Stimulated activated CD8-positive, alpha-beta memory T cell treated with anti-CD3 and anti-CD28 coated beads, Interleukin-7, amount 100 ng/mL, for 24 hours (primary cell): Measurements from ENCODE around the gene TMEM222.

Source experiments
- DNase-seq: peaks from one replicate; pipeline ENCODE4 v3.0.0-alpha.2; 2020; ENCODE audit warnings: low read depth

Gene TMEM222

DNA sequence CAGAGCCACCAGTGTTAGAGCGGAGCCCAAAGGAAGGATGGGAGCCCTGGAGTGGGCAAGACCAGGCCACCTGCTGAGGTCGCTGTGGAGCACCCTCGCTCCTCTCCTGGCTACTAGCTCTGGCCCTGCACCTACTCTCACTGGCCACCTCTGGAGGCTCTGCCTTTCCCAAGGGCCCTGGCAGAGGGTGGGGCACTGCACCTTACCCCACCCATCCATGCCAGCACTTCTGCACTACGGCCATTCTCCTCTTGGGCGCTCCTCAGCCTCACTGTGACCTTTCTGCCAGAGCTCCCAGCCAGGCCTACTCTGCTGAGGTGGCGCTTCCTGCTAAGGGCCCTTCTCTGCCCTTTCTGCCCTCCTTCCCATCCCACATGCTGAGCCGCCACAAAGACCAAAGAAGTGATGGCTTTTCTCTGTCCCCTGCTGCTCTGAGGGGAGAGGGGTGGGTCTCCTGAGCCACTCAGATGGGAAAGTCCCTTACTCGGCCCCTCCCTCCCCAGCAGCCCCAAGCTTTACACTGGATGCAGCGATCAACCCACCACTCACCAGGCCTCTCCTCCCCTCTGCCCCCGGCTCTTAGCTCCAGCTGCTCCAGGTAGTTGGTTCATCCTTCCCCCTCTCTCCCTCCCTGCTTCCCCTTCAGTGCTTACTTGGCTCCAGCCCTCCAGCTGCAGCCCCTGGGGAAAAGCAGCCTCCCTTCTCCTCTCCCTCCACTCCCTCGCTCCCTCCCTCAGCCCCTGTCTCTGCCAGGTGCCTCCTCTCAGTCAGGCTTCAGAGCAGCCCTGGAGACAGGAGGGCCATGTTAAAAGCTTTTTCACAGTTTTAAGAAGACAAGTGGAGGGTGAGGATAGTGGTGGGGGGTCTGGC lies 14.8 kb upstream of the TMEM222 start:
- DNase-seq, result no peak

DNA sequence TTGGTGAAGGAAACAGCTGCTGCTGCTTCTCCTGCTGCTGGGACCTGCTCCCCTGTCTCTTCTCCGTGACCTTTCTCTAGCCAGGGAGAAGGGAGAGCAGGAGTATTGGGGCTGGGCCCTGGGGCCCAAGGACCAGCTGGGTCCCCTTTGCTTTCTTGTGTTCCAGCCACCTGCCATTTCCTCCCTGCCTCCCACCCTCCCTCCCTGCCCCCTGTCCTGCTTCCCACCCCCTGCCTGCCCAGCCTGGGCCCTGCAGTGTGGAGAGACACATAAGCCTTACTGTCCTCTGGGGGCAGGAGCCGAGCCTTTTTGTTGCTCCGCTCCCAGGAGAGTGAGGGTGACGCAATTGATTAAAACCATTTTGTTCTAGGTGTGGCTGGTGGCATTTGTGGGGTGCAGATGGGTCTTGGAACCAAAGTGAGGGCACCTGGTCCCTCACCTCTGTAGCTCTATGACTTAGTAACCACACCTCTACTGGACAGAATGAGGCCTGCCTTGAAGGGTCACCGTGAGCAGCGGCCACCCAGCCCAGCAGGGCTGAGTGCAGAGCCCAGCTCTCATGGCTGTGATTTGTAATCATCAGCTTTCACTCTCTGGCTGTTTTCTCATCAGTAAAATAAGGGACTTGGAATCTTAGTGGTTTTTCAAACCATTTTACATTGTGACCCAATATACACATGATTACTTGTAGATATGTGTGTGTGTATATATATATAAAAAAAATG lies 13.9 kb upstream of the TMEM222 start:
- DNase-seq, result no peak

DNA sequence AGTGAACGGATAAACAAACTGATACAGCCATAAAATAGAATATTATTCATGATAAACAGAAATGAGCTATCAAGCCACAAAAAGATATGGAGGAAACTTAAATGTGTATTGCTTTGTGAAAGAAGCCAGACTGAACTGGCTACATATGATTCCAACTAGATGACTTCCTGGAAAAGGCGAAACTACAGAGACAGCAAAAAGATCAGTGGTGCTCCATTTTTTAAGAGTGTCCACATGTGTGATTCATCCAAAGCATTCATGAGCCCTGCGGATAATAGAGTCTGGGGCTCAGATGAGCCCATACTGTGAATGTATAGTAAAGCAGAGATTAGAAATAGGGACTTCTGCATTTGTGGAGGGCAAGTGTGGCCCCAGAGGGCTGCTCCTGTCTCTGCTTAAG lies 7.8 kb upstream of the TMEM222 start:
- no peak for DNase-seq

DNA sequence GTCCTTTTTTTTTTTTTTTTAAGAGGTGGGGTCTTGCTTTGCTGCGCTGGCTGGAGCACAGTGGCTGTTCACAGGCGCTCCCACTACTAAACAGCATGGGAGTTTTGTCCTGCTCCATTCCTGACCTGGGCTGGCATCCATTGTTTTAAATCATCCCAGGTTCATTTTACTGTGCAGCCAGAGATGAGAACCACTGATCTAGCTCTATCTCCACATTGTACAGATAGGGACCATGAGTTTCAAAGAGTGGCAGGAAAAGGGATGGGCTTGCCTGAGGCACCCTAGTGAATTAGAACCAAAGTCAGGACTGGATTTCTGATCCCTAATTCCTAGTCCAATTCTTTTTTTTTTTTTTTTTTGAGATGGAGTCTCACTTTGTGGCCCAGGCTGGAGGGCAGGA lies 7.2 kb upstream of the TMEM222 start:
- DNase-seq, result no peak

DNA sequence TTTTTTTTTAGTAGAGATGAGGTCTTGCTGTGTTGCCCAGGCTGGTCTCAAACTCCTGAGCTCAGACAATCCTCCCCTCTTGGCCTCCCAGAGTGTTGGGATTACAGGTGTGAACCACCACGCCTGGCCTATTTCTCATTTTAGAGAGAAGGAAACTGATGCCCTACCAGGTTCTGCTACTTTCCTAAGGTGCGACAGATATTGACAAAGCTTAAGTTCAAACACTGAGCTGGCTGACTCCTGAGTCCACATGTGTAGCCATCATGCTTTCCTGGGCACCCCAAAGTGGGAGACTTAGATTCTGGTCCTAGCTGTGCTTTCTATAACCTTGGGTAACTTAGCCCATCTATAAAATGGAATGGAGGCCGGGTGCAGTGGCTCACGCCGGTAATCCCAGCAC lies 5.1 kb upstream of the TMEM222 start:
- no peak for DNase-seq

DNA sequence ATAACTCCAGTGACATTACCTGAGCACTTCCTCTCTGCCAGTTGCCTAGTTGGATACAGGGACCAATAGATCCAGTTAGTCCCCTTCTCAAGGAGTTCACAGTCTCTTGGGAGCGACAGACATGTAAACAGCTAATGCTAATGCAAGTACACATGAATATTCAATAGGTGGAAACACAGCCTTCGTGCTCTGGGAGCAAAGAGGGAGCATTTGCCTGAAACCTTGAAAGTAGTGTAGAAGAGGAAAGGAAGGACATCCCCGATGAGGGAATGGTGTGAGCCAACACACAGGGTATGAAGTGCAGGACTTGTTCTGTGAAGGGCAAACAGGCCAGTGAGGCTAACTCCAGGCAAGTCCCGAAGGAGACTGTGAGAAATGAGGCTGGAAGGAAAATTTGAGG lies 3.8 kb upstream of the TMEM222 start:
- DNase-seq, result no peak

DNA sequence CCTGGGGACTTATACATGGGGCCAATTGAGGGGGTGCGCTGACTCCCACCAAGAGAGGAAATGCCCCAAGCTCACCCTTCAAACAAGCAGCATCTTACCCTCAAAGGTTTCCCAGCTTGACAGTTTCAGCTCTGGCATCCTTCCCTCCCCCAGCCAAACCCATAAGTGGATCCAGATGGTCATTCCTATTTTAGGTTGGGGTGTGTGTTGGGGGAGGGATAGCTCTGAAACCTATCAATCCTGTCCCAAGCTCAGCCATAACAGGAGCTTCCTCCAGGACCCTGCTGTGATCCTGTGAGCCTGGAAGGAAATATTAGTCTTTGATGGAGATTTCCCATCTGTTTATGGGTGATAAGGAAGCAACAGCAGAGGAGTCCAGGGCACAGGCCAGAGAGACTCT lies 3.4 kb upstream of the TMEM222 start:
- no peak for DNase-seq

DNA sequence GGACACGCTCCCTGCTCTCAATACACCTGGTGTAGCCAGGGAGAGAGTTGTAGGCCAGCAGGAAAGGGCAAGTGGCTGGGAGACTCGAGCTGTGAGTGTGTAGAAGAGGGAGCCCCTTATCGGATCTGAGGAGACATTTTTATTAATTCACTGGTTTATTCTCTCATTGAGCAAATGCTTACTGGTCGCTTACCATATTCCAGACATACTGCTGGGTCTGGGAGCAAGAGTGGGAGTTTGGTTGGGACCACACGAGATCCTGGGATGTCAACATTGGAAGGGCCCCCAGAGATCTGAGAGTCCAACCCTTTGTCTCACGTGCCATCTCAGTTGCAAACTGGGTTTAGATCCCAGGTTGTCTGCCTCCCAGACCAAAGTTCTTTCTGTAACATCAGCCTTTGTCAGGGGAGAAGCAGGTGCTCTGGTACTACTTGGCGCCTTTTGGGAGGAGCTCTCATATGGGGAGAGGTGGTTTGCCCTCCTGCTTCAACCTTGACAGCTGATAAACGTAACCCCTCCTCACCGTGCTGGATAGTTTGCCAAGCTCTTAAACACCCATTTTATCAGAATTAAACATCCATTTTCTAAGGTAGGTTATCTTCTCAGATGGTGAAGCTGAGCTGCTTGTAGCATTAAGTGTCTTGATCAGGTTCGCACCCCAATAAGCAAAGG lies 742 bp downstream of the TMEM222 start:
- DNase-seq, result no peak

DNA sequence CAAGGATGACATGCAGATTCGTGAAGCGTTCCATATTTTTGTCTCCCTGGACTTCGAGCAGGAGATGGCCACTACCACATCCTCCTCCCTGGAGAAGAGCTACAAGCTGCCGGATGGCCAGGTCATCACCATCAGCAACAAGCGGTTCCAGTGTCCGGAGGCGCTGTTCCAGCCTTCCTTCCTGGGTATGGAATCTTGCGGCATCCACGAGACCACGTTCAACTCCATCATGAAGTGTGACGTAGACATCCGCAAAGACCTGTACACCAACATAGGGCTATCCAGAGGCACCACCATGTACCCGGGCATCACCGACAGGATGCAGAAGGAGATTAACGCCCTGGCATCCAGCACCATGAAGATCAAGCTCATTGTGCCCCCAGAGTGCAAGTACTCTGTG lies 3.3 kb downstream of the TMEM222 start:
- DNase-seq, result no peak

DNA sequence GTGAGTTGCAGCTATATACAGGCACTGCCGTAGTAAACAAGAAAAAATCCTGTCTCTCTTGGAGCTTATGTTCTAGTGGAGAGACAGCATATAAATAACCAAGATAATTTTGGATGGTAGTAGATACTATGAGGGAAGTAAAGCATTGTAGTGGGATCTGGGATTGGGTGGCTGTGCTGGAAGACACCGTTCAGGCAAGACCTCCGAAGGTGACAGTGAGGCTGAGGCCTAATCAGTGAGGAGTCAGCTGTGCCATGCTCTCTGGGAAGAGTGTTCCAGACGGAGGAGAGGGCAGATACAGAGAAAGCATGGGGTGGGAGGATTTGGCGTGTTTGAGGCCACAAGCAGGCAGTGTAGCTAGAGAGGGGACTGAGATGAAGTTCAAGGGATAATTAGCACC lies 6.0 kb downstream of the TMEM222 start:
- DNase-seq, result no peak

DNA sequence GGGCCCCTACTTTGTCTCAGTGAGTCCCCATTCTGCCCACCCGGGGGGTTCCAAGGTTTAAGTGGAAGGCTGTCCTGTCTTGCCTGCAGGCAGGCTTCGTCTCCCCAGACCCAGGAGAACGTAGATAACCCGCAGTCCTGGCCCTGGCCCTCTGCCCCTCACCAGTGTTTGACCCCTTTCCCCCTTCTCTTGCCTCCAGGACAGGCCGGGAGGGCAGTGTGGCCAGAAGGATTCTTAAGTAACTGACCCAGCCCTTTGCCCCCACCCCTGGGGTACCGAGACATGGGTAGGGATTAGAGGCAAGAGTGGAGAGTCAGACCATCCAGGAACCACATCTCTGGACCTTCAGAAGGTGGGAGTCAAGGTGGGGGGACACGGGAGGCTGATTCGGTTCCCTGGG lies 8.8 kb downstream of the TMEM222 start:
- DNase-seq, result no peak

DNA sequence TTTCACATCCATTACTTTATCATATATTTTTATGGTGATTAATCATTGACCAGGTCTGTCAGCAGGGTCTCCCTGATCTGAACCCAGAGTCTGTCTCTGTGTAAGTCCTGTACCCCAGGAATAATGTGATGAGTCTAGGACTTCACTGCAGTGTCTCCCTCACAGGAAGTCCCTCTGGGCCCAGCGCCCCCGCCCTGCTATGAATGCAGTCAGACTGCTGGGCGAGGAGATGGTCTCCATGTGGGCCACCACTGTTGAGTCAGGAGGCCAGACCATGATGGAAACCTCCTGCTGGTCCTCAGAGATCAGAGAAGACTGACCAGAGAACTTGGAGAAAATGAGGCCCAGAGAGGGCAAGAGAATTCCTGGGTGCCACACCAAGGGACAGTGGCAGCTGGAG lies 9.5 kb downstream of the TMEM222 start:
- no peak for DNase-seq

DNA sequence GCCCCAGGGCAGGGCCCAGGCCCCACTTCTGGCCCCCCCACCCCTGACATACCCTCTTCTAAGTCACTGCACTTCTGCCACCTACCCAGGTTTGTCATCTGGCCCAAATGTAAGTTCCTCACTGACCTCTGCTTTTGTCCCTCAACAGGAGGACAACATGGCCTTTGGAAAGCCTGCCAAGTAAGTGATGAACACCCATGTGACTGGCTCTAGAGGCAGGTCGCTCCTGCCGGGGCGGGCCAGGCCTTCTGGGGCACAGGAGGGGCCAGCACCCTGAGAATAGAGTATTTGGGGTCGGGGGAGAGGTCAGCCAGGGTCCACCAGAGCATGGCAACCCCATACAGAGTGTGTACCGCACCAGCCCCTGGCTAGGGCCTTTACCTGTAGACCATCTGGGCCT lies 10.0 kb downstream of the TMEM222 start:
- DNase-seq, result no peak

DNA sequence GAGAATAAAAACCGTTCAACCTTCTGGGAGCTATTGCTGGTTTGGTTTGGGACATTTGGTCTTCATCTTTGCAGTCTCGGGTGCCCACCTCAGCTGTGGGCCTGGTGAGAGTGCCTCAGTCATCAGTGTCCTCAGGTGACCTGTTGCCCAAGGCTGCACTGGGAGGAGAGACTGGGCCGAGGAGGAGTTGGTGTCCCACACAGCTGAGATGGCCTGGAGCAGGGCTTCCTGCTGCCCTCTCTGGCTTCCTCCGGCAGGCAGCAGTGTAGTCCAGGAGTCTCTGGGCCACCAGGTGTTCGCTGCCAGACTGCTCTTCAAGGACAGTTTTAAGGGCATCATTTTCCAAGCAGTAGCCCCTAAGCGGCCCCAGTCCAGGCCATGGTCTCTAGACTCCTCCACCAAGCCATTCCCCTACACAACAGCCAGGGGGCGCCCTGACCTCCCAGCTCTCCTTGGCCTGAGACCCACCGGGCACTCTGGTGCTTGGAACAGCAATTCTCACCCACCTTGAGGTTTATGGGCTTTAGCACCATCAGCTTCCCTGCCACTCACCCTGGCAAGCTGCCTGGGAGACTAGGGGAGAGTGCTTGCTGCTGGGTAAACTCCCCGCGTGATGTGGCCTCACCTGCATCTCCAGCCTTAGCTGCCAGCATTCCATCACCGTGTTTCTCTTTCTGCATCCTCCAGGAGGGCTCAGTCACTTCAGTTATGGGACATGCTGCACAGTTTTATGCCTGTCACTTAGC lies 10.7 kb downstream of the TMEM222 start:
- DNase-seq, result no peak

DNA sequence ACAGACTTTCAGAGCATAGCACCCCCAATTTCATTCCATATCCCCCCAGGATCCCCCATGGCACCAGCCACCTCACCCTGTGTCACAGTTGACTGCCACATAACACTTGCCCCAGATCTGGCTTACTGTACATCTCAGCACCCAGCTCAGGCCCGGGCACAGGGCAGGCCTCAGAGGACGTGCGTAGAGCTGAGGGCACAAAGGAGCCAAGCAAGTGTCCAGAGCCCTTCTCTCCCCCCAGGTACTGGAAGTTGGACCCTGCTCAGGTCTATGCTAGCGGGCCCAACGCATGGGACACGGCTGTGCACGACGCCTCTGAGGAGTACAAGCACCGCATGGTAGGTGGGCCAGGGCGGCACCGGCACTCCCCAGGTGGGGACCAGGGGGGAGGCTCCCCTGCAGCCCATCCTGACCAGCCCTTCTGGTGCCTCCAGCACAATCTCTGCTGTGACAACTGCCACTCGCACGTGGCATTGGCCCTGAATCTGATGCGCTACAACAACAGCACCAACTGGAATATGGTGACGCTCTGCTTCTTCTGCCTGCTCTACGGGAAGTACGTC lies 11.8 kb downstream of the TMEM222 start:
- no peak for DNase-seq

DNA sequence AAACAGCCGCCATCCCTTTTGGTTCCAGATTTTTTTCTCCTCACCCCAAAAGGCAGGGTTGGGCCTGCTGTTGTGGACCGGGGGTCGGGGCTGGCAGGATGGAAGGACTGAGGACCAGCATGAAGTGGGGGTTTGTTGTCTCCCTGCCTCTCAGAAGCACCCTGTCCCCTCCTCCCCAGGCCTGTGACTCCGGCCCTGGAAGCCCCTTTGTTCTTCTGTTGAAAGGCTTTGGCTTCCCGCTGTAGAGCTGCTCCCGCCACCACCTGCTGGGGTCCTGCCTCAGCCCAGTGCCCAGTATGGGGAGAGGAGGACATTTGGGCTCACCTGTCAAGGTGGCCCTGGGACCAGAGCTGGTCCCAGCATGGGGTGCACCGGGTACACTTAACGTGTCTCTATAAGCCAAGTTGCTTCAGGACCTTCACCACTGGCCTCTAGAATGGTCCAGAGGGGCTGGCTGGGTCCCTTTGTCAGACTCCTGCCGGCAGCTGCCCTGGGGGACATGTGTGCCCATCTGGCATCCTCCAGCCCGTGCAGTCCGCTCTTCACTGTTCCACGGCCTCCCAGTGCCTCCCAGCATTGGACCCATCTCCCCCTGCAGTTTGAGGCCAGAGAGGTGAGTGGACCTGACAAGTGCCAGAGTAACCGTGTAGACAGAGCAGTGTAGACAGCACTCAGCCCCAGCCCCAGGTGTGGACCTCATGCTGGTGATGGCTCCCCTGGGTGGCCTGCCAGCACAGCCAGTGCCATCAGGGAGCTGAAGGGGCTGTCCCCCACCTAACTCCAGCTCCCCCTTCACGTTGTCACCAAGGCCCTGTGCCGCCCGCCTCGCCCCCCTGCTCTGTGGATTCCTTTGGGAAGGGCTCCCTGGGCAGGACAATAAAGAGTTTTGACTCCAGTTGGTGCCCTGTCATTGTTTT lies 13.8 kb downstream of the TMEM222 start:
- no peak for DNase-seq

DNA sequence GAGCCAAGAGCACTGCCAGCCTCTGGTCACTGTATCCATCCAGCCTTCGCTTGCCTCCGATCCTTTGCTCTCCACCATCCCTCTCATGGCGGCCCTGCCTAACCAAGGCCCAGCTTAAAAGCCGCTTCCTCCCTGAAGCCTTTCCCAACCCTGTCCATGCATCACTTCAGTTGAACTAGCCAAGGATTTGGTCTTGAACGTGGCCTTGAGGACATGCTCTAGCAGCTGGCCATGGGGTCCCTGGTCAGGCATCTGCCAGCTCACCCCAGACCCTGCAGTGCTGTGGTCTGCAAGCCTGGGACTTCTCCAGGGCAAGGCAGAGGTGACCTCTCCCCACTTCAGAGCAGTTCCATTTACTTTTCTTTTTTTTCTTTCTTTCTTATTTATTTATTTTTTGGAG lies 14.8 kb downstream of the TMEM222 start:
- DNase-seq, result no peak

DNA sequence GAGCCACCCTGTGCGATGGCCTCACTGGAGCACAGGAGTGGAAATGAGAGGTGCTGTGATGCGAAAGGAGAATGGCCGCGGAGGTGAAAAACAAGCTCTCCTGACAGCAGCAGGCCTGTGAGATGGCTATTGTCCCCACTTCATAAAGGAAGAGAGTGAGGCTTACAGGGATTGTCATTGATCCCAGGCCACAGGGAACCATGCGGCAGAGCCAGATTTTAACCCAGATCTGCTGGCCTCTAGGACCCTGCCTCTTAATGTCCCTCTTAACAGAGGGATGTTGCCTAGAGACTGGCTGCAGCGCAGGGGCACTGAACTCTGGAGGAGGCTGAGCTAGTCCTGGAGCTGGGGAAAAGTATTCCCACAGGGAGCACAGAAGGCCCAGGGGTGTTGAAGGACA lies 16.8 kb downstream of the TMEM222 start:
- DNase-seq, result no peak

DNA sequence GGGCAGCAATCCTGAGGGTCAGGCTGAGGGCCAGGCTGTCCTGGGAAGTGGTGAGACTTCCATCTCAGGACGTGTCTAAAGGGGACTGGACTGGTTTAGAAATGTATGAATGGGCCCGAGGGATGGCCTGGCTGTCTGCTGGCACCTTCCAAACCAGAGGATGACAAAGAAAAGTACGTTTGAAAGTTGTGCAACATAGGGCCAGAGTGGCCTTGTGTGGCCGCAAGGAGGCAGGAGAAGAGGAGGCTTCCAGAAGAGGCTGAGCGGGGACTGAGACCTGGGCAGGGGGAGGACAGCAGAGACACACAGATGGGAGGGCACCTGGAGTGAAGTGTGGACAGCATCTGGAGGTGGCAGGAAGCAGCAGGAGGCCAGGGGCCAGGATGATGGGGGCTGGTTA lies 17.2 kb downstream of the TMEM222 start:
- DNase-seq, result no peak

DNA sequence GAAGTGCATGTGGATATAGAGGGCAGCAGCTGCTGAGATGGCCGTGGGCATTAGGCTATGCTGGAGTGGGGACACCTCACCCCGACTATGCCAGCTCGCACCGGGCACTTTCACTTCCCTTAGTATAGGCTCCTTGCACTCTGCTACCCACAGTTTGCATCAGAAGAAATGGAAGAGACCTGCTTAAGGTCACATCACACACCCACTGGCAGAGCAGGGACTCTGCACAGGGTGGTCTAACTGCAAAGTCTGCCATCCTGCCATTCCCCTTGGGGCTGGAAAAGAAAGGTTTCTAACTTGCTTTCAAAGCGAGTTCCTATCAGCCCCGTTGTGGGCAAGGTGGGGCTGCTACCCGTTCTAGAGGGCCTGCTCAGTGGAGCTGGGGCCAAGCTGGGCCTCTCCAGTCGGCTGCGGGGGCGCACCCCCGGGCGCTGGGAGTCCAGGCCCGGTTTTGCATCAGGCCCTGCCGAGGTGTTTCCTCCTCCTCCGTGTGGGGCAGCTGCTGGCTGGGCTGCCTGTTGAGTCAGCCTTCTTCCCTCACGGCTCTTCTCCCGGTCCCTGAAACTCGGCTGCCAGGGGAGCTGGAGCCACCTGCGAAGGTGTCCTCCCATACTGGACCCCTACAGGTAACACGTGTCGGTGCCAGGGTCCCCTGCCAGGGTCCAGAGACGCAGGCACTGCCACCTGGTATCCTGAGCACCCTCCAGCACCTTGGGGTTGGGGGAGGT lies 19.7 kb downstream of the TMEM222 start, which contains the start of gene SYTL1:
Gene SYTL1 (plus strand): TSS at position 498 of the 728 bp plus-strand sequence. CDS start 3,313 bp downstream, outside the sequence.
- no peak for DNase-seq
